Mucosa of descending colon (tissue), 3 donors: ENCODE data around the gene JMJD6. TPM values are rescaled to one million over a fixed set of nuclear protein-coding genes. Genes with fewer than 3 reads are reported as not detected.
A peak's percentile ranks its signal among the peaks of the same experiment; 100 is the strongest.

Experiments used
- ATAC-seq: fragments of 200-7000 bp; cut with Tn5 transposase; one replicate; pipeline ENCODE4 v1.9.1; 2020; ENCODE audit warnings: mild to moderate bottlenecking, moderate library complexity
- DNase-seq, 3 donors: peaks; one replicate each; pipeline ENCODE4 v3.0.0-alpha.2; 2020
- H3K36me3 ChIP-seq: fragments of 200-600 bp; one replicate; pipeline ENCODE4 v1.8.0; 2021; ENCODE audit warnings: low read depth, mild to moderate bottlenecking
- H3K4me1 ChIP-seq: fragments of 200-600 bp; one replicate; pipeline ENCODE4 v1.8.0; 2021; ENCODE audit warnings: low read depth, mild to moderate bottlenecking
- H3K4me3 ChIP-seq: fragments of 200-600 bp; one replicate; pipeline ENCODE4 v1.8.0; 2021; ENCODE audit warnings: mild to moderate bottlenecking
- H3K9me3 ChIP-seq: fragments of 200-600 bp; one replicate; pipeline ENCODE4 v1.8.0; 2021; ENCODE audit warnings: mild to moderate bottlenecking
- intact Hi-C, 2 donors: fragments of 100-400 bp; cut with DNase I in 1 of 2; cut with micrococcal nuclease in 1 of 2; formaldehyde crosslinking; loops; one replicate each; pipeline versions ENCODE4 v1.11.0 to v1.11.1; 2022; cut with DNase I, micrococcal nuclease
- total RNA-seq, 3 donors: library from RNA; stranded (reverse); fragmentation: NEBNext Ultra II Directional in 2 of 3; extraction: Animal tissue kit (Norgen Biotek cat#: 25700) in 2 of 3; gene quantifications; one replicate each; pipeline versions ENCODE4 v1.2.1 to v1.2.4, GENCODE V29; 2021 to 2023
- TF ChIP-seq, protein P1 (sequence below): fragments of 200-600 bp; IDR thresholded peaks from one replicate; pipeline ENCODE4 v1.8.0; 2022; ENCODE audit warnings: antibody characterized with exemption, mild to moderate bottlenecking
- donor health status: DM: no; HTN: no; CAD: no; lungs with moderate emphysema.
- donor health status: DM: no; HTN: no; CAD: no.
- donor health status: DM: no; HTN: yes; CAD: no.

Gene JMJD6
- total RNA-seq, 3 donors from 2014 or later, result 27.0 to 56.3 (median 30.3) TPM

DNA sequence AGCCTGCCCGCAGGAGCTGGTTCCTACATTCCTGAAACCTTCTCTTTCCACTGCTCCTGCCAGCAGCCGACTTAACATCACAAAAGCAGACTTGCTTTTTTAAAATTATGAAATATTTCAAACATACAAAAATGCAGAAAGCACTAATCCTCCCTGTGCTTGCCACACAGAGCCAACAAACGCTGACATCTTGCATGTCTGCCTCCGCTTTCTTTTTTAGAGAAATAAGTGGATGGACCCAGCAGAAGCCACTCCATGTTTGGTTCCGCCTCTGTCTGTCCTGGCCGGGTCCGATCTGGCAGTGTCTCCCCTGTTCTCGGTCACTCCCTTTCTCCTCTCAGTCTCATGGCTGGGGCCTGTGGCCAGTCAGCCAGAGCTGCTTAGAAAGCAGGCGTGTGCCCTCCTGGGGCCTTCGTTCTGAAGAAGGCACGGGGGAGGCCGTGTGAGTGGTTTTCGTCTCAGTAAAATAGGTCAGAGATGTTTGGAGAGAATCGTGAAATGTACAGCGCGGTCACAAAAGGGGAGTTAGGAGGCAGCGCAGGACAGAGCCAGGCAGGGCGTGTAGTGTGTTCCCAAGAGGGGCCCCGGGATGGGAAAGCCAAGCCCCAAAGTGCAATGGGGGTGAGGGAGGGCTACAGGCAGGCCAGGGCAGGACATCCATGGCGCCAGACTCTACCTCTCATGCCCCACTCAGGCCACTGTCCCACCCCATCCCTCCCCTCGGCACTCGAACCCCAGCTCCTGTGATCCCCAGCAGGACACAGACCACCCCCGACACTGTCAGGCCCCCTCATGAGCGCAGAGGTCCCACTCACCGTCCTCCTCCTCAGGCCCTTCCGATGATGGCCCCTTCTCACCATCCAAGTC, 38.9 kb downstream of the JMJD6 start:
- no peaks in the 10 kb centered on the region for H3K4me1 ChIP-seq
- intact Hi-C loops, result no loop called here
- peak; percentile 15 for ATAC-seq

DNA sequence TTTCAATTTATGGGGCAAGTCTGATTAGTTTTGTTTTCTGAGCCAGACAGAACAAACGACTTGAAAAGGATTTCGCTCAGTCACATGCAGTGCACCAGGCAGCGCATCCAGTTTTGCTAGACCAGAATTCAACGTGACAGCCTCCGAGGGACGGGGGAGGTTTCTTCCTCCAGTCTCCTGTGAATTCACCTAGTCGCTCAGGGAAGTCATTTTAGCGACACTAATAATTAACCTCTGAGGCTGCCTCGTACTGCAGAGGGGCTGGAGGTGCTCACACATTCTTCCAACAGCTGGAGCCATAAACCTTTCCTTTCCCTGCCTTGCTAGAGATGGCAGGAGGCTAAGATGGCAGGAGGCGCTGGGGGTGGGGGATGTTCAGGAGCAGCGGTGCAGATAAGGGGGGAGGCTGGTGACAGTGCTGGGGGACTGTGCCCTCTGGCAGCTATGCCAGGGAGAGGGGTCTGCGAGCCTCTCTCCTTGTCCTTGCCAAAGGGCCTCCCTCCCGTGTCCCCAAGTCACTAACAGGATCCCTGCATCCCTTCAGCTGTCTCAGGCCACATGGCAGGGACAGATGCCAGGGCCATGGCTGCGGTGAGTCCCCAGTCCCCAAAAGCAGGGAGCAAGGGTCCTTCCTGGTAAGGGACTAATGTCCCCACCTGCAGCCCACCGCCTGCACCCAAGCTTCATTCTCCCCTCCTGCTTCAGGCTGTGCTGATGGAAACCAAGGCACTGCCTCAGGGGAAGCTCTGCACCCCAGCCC, 39.7 kb downstream of the JMJD6 start:
- no peak overlapping the region for H3K4me3 ChIP-seq
- TF ChIP-seq, protein P1, sequence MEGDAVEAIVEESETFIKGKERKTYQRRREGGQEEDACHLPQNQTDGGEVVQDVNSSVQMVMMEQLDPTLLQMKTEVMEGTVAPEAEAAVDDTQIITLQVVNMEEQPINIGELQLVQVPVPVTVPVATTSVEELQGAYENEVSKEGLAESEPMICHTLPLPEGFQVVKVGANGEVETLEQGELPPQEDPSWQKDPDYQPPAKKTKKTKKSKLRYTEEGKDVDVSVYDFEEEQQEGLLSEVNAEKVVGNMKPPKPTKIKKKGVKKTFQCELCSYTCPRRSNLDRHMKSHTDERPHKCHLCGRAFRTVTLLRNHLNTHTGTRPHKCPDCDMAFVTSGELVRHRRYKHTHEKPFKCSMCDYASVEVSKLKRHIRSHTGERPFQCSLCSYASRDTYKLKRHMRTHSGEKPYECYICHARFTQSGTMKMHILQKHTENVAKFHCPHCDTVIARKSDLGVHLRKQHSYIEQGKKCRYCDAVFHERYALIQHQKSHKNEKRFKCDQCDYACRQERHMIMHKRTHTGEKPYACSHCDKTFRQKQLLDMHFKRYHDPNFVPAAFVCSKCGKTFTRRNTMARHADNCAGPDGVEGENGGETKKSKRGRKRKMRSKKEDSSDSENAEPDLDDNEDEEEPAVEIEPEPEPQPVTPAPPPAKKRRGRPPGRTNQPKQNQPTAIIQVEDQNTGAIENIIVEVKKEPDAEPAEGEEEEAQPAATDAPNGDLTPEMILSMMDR, result no peak
- DNase-seq (peak in 1 of 3 donors; percentile 40), ATAC-seq (no peak)
- intact Hi-C loops, result no loop called here
- peaks cover 3% of the 10 kb centered on the region for H3K4me1 ChIP-seq
- no peaks in the 10 kb centered on the region for H3K36me3 ChIP-seq
- H3K9me3 ChIP-seq, result no peaks in the 10 kb centered on the region

More for the DNA sequence above, 38.9 kb downstream of the JMJD6 start:
- no peak overlapping the region for H3K4me3 ChIP-seq
- H3K9me3 ChIP-seq, result no peaks in the 10 kb centered on the region
- DNase-seq, result peak in 1 of 3 donors; percentile 60
- TF ChIP-seq, protein P1, result no peak
- no peaks in the 10 kb centered on the region for H3K36me3 ChIP-seq

DNA sequence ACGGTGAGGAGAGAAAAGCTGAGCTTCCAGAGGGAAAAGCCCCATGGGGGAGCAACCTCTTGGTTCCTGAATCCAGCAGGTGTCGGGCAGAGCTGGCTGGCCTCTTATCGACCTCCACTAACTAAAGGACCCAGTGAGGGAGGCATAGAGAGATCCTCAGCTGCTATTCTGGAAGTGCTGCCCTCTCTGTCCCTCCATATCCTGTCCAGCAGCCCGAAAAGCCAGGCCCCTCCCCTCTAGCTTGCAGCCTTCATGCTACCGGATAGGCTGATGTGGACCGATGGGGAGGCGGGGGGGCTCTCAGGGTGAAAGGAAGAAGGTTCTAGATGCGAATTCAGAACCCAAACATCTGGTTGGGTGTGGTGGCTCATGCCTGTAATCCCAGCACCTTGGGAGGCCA, 40.6 kb downstream of the JMJD6 start:
- H3K36me3 ChIP-seq, result no peaks in the 10 kb centered on the region
- DNase-seq (peak in 1 of 3 donors; percentile 25), ATAC-seq (no peak)
- no peaks in the 10 kb centered on the region for H3K9me3 ChIP-seq
- no peak overlapping the region for H3K4me3 ChIP-seq
- H3K4me1 ChIP-seq, result peaks cover 8% of the 10 kb centered on the region
- intact Hi-C loops, result no loop called here
- TF ChIP-seq, protein P1, result no peak

DNA sequence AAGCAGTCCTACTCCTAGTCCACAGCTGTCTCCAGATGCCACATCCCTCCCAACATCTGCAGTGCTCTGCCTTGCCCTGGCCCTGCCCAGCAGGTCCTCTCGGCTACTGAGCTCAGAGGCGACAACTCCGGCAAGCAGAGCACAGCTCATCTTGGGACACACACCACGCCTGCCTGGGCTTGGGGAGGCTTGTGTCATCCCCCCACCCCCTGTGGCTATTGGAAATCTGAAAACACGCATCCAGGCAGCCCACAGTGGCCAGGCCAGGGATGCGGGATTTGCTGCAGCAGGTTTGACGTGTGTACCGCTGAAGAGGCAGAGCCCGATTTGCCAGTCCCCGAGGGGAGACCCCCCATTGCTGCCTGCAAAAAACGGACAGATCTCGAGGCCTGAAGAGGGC, 41.0 kb downstream of the JMJD6 start:
- peaks cover 8% of the 10 kb centered on the region for H3K4me1 ChIP-seq
- no peak overlapping the region for H3K4me3 ChIP-seq
- DNase-seq (no peak), ATAC-seq (no peak)
- H3K36me3 ChIP-seq, result no peaks in the 10 kb centered on the region
- TF ChIP-seq, protein P1, result no peak
- intact Hi-C loops, result no loop called here
- H3K9me3 ChIP-seq, result no peaks in the 10 kb centered on the region

DNA sequence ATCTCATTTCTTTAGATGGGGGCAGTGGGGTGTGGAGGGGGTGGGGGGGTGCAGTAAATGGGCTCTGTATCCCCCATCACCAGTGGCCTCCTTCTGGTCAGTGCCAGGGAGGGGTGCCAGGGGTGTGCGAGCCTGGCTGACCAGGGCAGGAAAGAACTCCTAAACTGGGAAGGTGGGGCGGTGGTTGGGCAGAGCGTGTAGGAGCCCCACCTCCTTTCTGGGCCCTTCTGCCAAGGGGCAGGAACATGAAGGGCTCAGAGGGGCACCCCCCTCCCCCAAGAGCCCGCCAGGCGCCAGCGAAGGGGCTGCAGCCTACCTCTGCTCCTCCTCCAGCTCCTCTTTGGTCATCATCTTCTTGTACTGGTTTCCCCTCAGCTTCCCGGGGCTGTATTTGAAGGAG, 41.6 kb downstream of the JMJD6 start:
- peaks cover 8% of the 10 kb centered on the region for H3K4me1 ChIP-seq
- DNase-seq (peak in 1 of 3 donors; percentile 40), ATAC-seq (no peak)
- TF ChIP-seq, protein P1, result no peak
- H3K4me3 ChIP-seq, result no peak overlapping the region
- no peaks in the 10 kb centered on the region for H3K36me3 ChIP-seq
- intact Hi-C loops, result no loop called here
- H3K9me3 ChIP-seq, result no peaks in the 10 kb centered on the region
